Nephron progenitor cell (in vitro differentiated cells): Measurements from ENCODE around the gene NUPR1.

Experiments used
- DNase-seq: peaks from one replicate; pipeline ENCODE4 v3.0.0; 2021
- H3K27ac Mint-ChIP-seq: 2 replicates; pipeline ENCODE4 v1.8.0; 2021; ENCODE audit warnings: mild to moderate bottlenecking, moderate library complexity, mixed read lengths
- H3K27me3 Mint-ChIP-seq: 2 replicates; pipeline ENCODE4 v1.8.0; 2021; ENCODE audit warnings: mild to moderate bottlenecking, low read depth, mixed read lengths; ENCODE audit not compliant: poor library complexity
- H3K36me3 Mint-ChIP-seq: 2 replicates; pipeline ENCODE4 v1.8.0; 2021; ENCODE audit warnings: low read depth, mixed read lengths
- H3K4me1 Mint-ChIP-seq: 2 replicates; pipeline ENCODE4 v1.8.0; 2021; ENCODE audit warnings: mixed read lengths
- H3K4me3 Mint-ChIP-seq: 2 replicates; pipeline ENCODE4 v1.8.0; 2021; ENCODE audit warnings: mild to moderate bottlenecking, moderate library complexity, mixed read lengths
- H3K9me3 Mint-ChIP-seq: 2 replicates; pipeline ENCODE4 v1.8.0; 2021; ENCODE audit warnings: mild to moderate bottlenecking, moderate library complexity, mixed read lengths
- CTCF ChIP-seq: fragments of 200-600 bp; sonication (generic); IDR thresholded peaks from 2 replicates; pipeline ENCODE4 v1.5.0; 2021; ENCODE audit warnings: antibody characterized with exemption

Gene NUPR1

GRCh38 chr16:28558456-28558855 lies 19.7 kb upstream of the NUPR1 start:
- Mint-ChIP-seq H3K27me3 (peaks cover 2% of the 10 kb centered on the region), H3K9me3 (peaks cover 16% of the 10 kb centered on the region), H3K27ac (no peak overlapping the region), H3K36me3 (peaks cover 41% of the 10 kb centered on the region), H3K4me3 (no peak overlapping the region), H3K4me1 (peaks cover 16% of the 10 kb centered on the region)
- DNase-seq, result no peak
- TF ChIP-seq CTCF, result no peak

- H3K27ac Mint-ChIP-seq, result no peak overlapping the region
- no peak overlapping the region for H3K4me3 Mint-ChIP-seq
- H3K36me3 Mint-ChIP-seq, result peaks cover 41% of the 10 kb centered on the region
- no peak for DNase-seq
- H3K9me3 Mint-ChIP-seq, result peaks cover 16% of the 10 kb centered on the region
- TF ChIP-seq CTCF, result no peak
- peaks cover 16% of the 10 kb centered on the region for H3K4me1 Mint-ChIP-seq
- peaks cover 2% of the 10 kb centered on the region for H3K27me3 Mint-ChIP-seq
Observed at GRCh38 chr16:28556914-28557320, 18.1 kb upstream of the NUPR1 start.

- Mint-ChIP-seq H3K27ac (no peak overlapping the region), H3K9me3 (peaks cover 16% of the 10 kb centered on the region), H3K27me3 (peaks cover 2% of the 10 kb centered on the region), H3K4me1 (peaks cover 16% of the 10 kb centered on the region), H3K36me3 (peaks cover 34% of the 10 kb centered on the region), H3K4me3 (no peak overlapping the region)
- no peak for DNase-seq
- TF ChIP-seq CTCF, result no peak
Observed at GRCh38 chr16:28555561-28555960, 16.8 kb upstream of the NUPR1 start.

GRCh38 chr16:28554634-28555423 lies 16.1 kb upstream of the NUPR1 start:
- Mint-ChIP-seq H3K4me1 (peaks cover 16% of the 10 kb centered on the region), H3K9me3 (peaks cover 16% of the 10 kb centered on the region), H3K27ac (peak overlapping the region; percentile 75), H3K4me3 (peak overlapping the region; percentile 86), H3K27me3 (peaks cover 2% of the 10 kb centered on the region), H3K36me3 (peaks cover 33% of the 10 kb centered on the region)
- TF ChIP-seq CTCF, result no peak
- DNase-seq, result no peak

- Mint-ChIP-seq H3K36me3 (peaks cover 24% of the 10 kb centered on the region), H3K9me3 (peaks cover 7% of the 10 kb centered on the region), H3K4me3 (peak within 1 kb of the TSS; percentile 89), H3K27me3 (peaks cover 6% of the 10 kb centered on the region), H3K4me1 (peaks cover 20% of the 10 kb centered on the region), H3K27ac (peak within 1 kb of the TSS; percentile 99)
- DNase-seq, result peak; percentile 86
- TF ChIP-seq CTCF, result no peak
Observed at GRCh38 chr16:28553776-28554633, 15.2 kb upstream of the NUPR1 start, which contains the start of gene SGF29. Gene SGF29, plus strand, starts transcription at chr16:28553920. Its CDS starts 27,150 bp downstream, at chr16:28581070.
